ENCODE results near the gene SERPINB6.

DNA sequence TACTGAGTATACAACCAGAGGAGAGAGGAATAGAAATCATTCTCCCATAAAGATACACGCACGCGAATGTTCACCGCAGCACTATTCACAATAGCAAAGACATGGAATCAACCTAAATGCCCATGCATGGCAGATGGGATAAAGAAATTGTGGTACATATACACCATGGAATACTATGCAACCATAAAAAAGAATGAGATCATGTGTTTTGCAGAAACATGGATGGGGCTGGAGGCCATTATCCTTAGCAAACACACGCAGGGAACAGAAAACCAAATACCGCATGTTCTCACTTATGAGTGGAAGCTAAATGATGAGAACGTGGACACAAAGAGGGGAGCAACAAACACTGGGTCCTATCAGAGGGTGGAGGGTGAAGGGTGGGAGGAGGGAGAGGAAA lies 3.4 kb downstream of the SERPINB6 start:
- TF ChIP-seq, protein P1, sequence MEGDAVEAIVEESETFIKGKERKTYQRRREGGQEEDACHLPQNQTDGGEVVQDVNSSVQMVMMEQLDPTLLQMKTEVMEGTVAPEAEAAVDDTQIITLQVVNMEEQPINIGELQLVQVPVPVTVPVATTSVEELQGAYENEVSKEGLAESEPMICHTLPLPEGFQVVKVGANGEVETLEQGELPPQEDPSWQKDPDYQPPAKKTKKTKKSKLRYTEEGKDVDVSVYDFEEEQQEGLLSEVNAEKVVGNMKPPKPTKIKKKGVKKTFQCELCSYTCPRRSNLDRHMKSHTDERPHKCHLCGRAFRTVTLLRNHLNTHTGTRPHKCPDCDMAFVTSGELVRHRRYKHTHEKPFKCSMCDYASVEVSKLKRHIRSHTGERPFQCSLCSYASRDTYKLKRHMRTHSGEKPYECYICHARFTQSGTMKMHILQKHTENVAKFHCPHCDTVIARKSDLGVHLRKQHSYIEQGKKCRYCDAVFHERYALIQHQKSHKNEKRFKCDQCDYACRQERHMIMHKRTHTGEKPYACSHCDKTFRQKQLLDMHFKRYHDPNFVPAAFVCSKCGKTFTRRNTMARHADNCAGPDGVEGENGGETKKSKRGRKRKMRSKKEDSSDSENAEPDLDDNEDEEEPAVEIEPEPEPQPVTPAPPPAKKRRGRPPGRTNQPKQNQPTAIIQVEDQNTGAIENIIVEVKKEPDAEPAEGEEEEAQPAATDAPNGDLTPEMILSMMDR (IDR thresholded peaks at IDR 0.05 in 8 of 11, conservative IDR thresholded peaks at IDR 0.05 in 3 of 11): no peak
- no peak for TF ChIP-seq POLR2AphosphoS5 (IDR thresholded peaks at IDR 0.05)
